ENCODE measurements around the gene SLIT1. TPM values are rescaled to one million over a fixed set of nuclear protein-coding genes. Genes with fewer than 3 reads are reported as not detected.

The SLIT1 gene
- polyA plus RNA-seq, 12 donors = 0.54 to 1.6 (median 1.0) TPM; not detected in 2

- peak; percentile 29 for DNase-seq
Measured at GRCh38 chr10:96973809-96974747, 211.7 kb downstream of the SLIT1 start.

- no peak for DNase-seq
Measured at GRCh38 chr10:96972264-96972663, 213.5 kb downstream of the SLIT1 start.

- DNase-seq = no peak
Measured at GRCh38 chr10:96971324-96971723, 214.4 kb downstream of the SLIT1 start.

- no peak for DNase-seq
Measured at GRCh38 chr10:96968682-96969423, 216.9 kb downstream of the SLIT1 start.

- no peak for DNase-seq
Measured at GRCh38 chr10:96967847-96968246, 217.9 kb downstream of the SLIT1 start.

- no peak for DNase-seq
Measured at GRCh38 chr10:96964131-96964530, 221.6 kb downstream of the SLIT1 start.

GRCh38 chr10:96960872-96961271 lies 224.9 kb downstream of the SLIT1 start:
- no peak for DNase-seq

GRCh38 chr10:96959733-96960132 lies 226.0 kb downstream of the SLIT1 start:
- no peak for DNase-seq

- DNase-seq = no peak
Measured at GRCh38 chr10:96958071-96958470, 227.7 kb downstream of the SLIT1 start.

- DNase-seq = no peak
Measured at GRCh38 chr10:96955794-96956193, 230.0 kb downstream of the SLIT1 start.

GRCh38 chr10:96951954-96952353 lies 233.8 kb downstream of the SLIT1 start:
- DNase-seq = no peak

GRCh38 chr10:96949039-96949683 lies 236.6 kb downstream of the SLIT1 start:
- DNase-seq = no peak

Other genes with a start within 250 kb of the SLIT1 start
- 10 to 100 TPM in 10 of 12 donors, 1 to 10 TPM in 1, not detected in 1; 8.3 to 29.0 (median 14.2) TPM for gene ARHGAP19, start 106.7 kb upstream of the SLIT1 start, polyA plus RNA-seq (ENCODE audit: insufficient read length in 12 of 12)
- gene FRAT1, start 133.3 kb upstream of the SLIT1 start, polyA plus RNA-seq (ENCODE audit: insufficient read length in 12 of 12) = 1 to 10 TPM in 9 of 12 donors, under 1 TPM in 1, not detected in 2; 0.81 to 2.6 (median 1.6) TPM
- 1 to 10 TPM in 10 of 12 donors, not detected in 2; 3.4 to 7.2 (median 4.2) TPM for gene FRAT2, start 148.8 kb upstream of the SLIT1 start, polyA plus RNA-seq (ENCODE audit: insufficient read length in 12 of 12)
- gene RRP12, start 215.4 kb upstream of the SLIT1 start, polyA plus RNA-seq (ENCODE audit: insufficient read length in 12 of 12) = 10 to 100 TPM in 11 of 12 donors, not detected in 1; 11.5 to 28.0 (median 18.4) TPM
- 100 to 1,000 TPM in 5 of 12 donors, 10 to 100 TPM in 6, not detected in 1; 81.0 to 148 (median 93.8) TPM for gene PGAM1, start 240.2 kb upstream of the SLIT1 start, polyA plus RNA-seq (ENCODE audit: insufficient read length in 12 of 12)